SH-SY5Y (cell line): Measurements from ENCODE around the gene TBX18.

Experiments
- GATA2 ChIP-seq: IDR thresholded peaks from 2 replicates; pipeline ENCODE4 v1.6.1; 2011; ENCODE audit warnings: mild to moderate bottlenecking, low read depth, low read length
- GATA3 ChIP-seq: IDR thresholded peaks from 2 replicates; pipeline ENCODE4 v1.6.1; 2011; ENCODE audit warnings: low read depth, mild to moderate bottlenecking, low read length, moderate library complexity

DNA sequence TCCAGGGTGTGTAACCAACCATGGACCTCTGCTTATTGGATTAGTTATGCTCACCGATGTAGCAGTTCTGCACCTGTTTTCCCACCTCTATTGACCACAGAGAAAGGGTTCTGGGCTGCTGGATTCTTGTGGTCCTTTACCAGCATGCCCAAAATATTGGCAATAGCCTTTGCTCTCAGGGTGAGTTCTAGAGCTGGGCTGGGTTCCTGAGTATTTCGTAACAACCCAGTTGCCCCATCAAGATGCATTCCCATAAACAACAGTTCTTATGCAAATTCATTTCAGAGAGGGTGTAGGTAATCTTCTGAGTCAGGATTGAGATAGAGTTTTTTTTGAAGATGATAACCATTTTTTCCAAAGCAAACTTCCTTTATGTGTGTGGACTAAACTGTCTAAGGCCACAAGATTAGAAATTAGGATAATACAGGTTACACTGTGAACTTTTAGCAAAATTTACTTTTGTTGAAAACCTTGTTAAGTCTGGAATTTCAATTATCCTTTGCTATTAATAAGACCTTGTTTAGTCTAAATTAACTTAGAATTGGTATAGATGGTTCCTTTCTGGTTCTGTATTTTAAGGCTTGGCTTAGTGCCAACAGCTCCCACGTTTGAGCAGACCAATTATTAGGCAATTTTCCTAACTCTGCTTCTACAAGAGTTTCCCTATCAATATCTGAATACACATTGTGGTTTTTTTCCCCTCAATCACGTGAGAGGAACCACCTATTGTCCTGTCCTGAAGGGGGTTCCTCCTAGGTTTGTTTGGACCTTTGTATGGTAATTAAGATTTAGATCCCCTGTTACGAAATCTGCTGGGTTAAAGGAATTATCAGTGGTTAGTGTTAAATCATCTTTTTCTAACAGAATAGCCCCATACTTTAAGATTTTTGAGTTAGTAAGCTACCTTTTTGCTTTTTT is 46.1 kb downstream of the TBX18 start:
- TF ChIP-seq GATA2 (no peak), GATA3 (no peak)
